Ovary (tissue), 3 donors: ENCODE measurements around the gene RPTOR.

Experiments used
- POLR2A ChIP-seq: fragments of 450-650 bp; IDR thresholded peaks from one replicate; pipeline ENCODE4 v1.6.1; 2017; ENCODE audit warnings: antibody characterized with exemption, mild to moderate bottlenecking, moderate library complexity
- TF ChIP-seq, protein P1 (sequence below), 3 donors: fragments of 450-650 bp in 2 of 3; fragments of 200-600 bp in 1 of 3; IDR thresholded peaks; one replicate each; pipeline versions ENCODE4 v1.5.1 to v1.8.0; 2016 to 2022; ENCODE audit warnings: antibody characterized with exemption in 3 of 3, mild to moderate bottlenecking in 1 of 3
- donor health status: DM: no; HTN: no; CAD: no.

DNA sequence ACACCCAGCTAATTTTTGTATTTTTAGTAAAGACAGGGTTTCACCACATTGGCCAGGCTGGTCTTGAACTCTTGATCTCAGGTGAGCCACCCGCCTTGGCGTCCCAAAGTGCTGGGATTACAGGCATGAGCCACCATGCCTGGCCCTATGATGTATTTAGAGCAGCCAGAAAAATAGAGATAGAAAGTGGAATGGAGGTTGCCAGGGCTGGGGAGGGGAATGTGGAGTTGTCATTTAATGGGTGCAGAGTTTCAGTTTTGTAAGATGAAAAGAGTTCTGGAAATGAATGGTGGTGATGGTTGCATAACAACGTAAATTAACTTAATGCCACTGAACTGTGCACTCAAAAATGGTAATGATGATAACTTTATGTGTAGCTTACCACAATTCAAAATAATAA is 36.7 kb upstream of the RPTOR start:
- no peak for TF ChIP-seq POLR2A
- TF ChIP-seq, protein P1, sequence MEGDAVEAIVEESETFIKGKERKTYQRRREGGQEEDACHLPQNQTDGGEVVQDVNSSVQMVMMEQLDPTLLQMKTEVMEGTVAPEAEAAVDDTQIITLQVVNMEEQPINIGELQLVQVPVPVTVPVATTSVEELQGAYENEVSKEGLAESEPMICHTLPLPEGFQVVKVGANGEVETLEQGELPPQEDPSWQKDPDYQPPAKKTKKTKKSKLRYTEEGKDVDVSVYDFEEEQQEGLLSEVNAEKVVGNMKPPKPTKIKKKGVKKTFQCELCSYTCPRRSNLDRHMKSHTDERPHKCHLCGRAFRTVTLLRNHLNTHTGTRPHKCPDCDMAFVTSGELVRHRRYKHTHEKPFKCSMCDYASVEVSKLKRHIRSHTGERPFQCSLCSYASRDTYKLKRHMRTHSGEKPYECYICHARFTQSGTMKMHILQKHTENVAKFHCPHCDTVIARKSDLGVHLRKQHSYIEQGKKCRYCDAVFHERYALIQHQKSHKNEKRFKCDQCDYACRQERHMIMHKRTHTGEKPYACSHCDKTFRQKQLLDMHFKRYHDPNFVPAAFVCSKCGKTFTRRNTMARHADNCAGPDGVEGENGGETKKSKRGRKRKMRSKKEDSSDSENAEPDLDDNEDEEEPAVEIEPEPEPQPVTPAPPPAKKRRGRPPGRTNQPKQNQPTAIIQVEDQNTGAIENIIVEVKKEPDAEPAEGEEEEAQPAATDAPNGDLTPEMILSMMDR (IDR thresholded peaks at IDR 0.05), result no peak
